DLD1 (cell line): ENCODE results near the gene PGAP3.
"Not testable (repeated sequence)": the region's sequence is repeated elsewhere in the genome, so short reads cannot be mapped to it uniquely, and the experiment has no call there.

Experiments used
- in situ Hi-C: cut with HindIII; loops from 2 replicates; pipeline ENCODE4 v1.10.0; 2017; ENCODE audit warnings: low sequenced_read_pairs

PGAP3 gene, protein sequence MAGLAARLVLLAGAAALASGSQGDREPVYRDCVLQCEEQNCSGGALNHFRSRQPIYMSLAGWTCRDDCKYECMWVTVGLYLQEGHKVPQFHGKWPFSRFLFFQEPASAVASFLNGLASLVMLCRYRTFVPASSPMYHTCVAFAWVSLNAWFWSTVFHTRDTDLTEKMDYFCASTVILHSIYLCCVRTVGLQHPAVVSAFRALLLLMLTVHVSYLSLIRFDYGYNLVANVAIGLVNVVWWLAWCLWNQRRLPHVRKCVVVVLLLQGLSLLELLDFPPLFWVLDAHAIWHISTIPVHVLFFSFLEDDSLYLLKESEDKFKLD

DNA sequence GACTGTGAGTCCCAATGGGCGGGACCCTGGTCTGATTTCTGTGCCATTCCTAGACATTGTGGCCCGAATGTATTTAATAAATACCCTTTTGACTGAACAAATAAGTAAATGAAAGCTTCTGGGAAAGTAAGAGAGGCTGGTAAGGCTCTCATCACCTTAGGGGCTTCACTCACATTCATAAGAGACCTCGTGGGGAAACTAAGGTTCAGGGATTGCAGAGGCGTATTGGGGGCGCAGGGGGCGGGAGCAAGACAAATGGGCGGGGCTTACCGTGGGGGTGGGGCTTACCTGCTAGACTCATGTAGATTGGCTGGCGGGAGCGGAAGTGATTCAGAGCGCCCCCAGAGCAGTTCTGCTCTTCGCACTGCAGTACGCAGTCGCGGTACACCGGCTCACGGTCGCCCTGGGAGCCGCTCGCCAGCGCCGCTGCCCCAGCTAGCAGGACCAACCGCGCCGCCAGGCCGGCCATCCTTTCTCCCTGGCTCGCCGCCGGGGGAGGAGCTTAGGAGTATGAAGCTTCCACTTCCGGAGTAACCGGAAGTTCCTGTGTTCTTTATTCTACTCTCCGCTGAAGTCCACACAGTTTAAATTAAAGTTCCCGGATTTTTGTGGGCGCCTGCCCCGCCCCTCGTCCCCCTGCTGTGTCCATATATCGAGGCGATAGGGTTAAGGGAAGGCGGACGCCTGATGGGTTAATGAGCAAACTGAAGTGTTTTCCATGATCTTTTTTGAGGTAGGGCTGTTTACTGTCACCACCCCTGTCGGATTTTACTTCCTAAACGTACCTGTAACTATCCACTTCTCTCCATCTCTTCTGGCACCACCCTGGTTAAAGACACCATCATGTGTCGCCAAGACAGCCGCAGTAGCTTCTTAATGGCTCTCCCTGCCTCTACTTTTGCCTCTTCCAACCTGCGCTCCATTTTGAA is at the start of gene PGAP3:
PGAP3 (minus strand) TSS at position 512 of the 929 bp plus-strand sequence; CDS start at position 469, 43 bp downstream.
- in situ Hi-C loops, result no loop called here

DNA sequence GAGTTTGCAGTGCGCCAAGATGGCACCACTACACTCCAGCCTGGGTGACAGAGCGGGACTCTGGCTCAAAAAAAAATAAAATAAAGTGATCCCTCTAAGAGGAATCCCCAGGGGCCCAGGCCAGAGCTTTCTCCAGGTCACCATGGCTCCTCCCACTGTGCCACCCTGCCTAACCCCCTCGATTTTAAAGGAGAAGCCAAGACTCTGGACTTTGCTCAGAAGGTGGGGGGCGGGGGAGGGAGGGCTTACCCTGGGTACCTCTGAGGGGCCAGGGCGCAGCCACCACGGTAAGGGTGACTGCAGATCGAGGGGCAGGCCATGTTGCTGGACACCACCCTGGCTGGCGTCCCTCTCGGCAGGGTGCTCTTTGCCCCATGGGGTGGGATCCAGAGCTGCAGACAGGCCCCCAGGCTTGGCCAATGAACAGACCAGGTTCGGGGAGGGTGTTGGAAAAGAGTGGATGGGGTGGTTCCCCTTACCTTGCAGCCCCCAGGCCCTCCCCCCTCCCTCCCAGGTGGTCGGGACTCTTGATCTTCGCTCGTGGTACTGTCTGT is 49.4 kb upstream of the PGAP3 start:
- in situ Hi-C loops, result no loop called here

DNA sequence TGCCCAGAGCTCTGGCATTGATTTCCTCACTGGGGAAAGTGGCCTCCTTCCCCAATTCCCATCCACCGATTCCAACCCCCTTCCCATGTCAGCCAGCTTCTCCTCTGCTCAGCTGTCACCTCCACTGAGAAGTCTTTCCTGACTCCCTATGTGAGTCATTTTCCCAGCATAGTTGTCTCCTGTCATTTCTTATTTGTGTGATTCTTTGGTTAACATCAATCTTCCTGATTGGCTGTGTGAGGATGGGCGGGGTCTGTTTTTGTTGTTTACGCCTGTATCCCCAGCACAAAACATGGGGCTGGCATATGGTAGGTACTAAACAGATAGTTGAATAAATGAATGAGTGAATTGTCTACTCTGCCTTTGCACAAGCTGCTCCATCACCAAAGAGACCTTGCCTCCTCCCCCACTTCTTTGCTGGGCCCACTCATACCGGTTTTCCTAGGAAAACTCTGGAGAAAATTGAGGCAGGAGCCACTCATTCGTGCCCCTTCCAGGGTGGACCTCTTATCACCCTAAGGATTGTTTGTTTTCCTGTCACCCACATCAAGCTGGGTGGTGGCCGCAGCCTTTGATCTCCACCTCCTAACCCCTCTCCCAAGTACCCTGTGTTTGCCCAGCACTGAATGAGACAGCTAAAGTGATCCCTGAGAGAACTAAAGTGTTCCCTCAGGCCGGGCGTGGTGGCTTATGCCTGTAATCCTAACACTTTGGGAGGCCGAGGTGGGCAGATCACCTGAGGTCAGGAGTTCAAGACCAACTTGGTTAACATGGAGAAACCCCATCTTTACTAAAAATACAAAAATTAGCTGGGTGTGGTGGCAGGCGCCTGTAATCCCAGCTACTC is 48.7 kb upstream of the PGAP3 start:
- in situ Hi-C loops, result no loop called here

DNA sequence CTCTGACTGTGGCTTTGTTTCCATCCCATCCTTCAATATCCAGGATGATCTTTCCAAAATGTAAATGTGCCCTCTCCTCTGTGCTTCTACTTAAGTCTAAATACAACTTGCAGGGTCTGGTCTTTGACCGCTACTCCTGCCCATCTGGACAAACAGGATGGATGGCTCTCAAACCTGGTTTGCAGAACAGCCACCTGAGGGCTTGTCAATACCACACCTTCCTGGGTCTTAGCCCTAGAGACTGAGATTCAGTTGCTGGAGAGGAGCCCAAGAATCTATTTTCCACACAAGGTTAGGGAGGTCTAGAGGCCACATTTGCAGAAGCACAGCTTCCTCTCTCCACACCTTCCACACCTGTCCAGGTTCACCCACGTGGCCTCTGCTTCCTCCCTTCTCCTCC is 48.0 kb upstream of the PGAP3 start:
- in situ Hi-C loops, result no loop called here

DNA sequence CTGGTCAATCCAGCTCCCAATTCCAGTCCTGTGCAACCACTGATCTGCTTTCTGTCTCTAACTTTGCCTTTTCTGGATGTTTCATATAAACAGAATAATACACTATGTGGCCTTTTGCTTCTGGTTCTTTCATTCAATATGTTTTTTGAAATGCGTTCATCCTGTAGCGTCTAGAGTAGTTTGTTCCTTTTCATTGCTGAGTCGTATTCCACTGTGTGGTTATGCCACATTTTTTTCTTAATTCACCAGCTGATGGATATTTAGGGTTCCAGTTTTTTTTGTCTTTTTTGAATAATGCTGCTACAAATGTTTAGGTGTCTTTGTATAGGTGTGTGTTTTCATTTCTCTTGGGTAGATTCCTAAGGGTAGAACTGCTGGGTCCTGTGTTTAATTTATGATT is 44.7 kb upstream of the PGAP3 start:
- in situ Hi-C loops, result no loop called here

DNA sequence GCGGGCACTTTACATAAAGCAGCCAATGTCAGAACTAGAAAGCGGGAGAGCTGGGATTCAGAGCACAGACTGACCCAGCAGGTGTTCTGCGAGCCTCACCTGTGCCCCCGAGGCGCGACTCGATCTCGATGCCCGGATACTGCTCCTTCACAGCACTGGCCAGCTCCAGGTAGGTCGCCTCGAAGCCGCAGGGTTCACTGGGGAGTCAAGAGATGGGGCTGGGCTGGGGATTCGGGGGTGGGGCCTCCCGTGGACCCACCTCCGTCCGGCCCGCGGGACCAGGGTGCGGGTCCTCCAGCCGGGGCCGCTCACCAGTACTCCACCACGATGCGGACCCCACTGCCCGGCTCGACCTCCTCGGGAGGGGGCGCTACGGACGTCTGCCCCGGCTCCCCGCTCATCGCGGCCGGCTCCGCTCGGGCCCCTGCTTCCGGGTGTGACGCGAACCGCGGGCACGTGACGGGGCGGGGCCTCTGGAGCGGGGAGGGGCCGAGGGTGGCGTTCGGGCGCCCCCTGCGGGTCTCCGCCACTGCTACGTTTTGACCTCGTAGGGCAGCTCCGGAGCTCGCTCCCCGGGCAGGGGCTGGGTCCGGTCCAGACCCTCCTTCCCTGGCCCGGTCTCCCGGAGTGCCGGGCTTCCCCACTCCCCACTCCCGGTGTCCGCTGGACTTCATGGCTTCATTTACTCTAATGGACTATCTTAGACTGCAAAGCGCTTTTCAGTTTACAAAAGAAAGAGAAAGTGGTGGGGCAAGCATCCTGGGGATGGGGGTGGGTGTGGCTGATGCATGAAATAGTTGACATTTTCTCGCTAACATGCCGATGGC is 42.5 kb upstream of the PGAP3 start, which contains the start of gene MIEN1:
MIEN1 (minus strand) TSS at position 438 of the 827 bp plus-strand sequence; CDS start at position 401, 37 bp downstream.
- in situ Hi-C loops, result no loop called here

DNA sequence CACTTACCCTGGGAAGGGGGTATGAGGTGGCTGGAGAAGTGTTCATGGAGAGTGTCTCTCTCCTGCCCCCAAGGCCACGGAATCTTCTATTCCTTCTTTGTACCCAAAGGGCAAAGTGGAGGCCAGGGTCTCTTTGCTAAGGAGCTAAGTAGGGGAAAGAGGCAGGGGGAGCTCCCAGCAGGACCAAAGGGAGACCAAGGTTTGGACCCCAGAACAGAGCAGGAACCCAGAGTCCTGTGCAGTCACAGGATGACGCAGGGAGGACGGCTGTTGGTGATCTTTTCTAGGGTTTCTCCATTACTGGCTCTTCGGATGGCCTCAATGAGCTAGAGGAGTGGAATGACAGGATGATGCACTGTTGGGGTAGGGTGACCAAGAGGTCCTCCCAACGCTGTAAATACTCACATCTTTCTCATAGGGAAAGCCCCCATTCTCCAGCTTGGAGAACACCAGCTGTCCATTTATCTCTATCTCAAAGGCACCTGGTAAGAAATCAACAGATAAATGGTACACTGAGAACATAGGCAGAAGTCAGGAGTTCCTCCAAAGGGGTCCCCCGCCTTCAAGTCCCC is 41.5 kb upstream of the PGAP3 start:
- in situ Hi-C loops, result no loop called here

DNA sequence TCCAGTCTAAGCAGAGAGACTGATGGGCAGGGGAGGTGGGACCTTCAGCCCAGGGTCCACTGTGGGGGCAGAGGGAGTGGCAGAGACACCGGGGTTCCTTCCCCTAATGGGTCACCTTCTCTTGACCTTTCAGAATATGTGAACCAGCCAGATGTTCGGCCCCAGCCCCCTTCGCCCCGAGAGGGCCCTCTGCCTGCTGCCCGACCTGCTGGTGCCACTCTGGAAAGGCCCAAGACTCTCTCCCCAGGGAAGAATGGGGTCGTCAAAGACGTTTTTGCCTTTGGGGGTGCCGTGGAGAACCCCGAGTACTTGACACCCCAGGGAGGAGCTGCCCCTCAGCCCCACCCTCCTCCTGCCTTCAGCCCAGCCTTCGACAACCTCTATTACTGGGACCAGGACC is 39.7 kb upstream of the PGAP3 start:
- in situ Hi-C loops, result no loop called here

DNA sequence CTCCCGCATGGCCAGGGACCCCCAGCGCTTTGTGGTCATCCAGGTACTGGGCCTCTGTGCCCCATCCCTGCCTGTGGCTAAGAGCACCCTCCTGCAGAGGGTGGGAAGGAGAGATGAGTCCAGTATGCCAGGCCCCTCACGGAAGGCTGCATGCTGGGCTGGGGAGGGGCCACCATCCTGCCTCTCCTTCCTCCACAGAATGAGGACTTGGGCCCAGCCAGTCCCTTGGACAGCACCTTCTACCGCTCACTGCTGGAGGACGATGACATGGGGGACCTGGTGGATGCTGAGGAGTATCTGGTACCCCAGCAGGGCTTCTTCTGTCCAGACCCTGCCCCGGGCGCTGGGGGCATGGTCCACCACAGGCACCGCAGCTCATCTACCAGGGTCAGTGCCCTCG is 38.8 kb upstream of the PGAP3 start:
- in situ Hi-C loops, result no loop called here

DNA sequence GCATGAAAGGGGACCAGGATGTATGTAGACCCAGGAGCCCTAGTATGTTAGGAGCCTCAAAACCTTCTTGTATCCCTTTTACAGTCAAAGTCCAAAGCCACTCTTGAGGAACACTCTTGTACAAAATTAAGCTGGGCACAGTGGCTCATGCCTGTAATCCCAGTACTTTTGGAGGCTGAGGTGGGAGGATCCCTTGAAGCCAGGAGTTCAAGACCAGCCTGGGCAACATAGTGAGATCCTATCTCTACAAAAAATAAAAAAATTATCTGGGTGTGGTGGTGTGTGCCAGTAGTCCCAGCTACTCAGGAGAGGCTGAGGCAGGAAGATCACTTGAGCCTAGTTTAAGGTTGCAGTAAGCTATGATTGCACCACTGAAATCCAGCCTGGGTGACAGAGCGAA is 38.1 kb upstream of the PGAP3 start:
- in situ Hi-C loops, result not testable (repeated sequence)

DNA sequence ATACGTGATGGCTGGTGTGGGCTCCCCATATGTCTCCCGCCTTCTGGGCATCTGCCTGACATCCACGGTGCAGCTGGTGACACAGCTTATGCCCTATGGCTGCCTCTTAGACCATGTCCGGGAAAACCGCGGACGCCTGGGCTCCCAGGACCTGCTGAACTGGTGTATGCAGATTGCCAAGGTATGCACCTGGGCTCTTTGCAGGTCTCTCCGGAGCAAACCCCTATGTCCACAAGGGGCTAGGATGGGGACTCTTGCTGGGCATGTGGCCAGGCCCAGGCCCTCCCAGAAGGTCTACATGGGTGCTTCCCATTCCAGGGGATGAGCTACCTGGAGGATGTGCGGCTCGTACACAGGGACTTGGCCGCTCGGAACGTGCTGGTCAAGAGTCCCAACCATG is 36.9 kb upstream of the PGAP3 start:
- in situ Hi-C loops, result no loop called here

DNA sequence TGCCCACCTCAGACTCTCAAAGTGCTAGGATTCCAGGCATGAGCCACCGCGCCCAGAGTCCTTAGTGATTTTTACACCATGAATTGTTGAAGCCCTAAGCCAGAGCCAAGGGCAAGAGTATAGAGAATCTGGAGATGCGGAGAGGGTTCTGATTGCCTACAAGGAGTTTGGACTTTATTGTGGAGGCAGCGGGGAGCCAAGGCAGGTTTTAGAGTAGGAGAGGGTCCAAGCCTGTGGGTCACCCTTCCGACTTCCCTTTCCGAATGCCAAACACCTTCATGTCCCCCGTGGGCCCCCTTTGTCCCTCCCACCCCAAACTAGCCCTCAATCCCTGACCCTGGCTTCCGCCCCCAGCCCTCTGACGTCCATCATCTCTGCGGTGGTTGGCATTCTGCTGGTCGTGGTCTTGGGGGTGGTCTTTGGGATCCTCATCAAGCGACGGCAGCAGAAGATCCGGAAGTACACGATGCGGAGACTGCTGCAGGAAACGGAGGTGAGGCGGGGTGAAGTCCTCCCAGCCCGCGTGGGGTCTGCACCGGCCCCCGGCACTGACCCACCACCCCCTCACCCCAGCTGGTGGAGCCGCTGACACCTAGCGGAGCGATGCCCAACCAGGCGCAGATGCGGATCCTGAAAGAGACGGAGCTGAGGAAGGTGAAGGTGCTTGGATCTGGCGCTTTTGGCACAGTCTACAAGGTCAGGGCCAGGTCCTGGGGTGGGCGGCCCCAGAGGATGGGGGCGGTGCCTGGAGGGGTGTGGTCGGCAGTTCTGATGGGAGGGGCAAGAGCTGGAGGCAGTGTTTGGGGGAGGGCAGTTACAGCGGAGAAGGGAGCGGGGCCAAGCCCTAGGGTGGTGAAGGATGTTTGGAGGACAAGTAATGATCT is 35.4 kb upstream of the PGAP3 start:
- in situ Hi-C loops, result no loop called here

DNA sequence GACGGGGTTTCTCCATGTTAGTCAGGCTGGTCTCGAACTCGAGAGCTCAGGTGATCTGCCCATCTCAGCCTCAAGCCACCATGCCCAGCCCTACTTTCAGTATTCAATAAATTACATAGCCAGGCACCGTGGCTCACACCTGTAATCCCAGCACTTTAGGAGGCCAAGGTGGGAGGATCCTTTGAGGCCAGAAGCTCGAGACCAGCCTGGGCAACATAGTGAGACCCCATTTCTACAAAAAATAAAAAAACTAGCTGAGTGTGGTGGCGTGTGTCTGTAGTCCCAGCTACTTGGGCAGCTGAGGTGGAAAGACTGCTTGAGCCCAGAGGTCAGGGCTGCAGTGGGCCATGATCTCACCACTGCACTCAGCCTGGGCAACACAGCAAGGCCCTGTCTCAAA is 34.2 kb upstream of the PGAP3 start:
- in situ Hi-C loops, result no loop called here

DNA sequence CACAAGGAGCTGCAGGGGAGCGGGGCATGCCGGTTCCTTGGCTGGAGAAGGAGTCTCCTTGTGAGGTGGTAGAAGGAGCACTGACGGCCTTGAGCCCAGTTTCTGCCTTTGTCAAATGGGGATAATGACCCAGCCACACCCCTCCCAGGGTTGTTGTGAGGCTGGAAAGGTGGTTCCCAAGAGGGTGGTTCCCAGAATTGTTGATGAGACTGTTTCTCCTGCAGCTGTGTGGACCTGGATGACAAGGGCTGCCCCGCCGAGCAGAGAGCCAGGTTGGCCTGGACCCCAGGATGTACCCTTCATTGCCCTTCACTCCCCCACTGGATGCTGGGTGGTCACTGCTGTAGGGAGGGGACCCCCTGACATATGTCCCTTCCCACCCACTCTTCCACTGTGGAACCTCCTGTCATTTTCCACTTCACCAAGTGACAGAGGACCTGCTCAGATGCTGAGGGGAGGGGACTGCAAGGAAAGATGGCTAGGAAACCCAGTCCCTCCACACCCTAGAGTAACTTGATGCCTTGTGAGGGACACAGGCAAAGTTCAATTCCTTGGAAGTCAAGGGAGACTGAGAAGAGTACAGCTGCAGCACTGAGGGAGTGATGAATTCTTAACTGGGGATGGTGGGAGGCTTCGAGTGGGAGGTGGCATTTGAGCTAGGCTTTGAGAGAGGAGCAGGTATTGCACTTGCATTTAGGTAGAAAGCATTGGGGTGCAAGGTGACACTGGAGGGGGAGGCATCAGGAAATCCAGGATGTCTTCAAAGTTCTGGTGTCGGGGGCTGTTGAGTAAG is 31.9 kb upstream of the PGAP3 start:
- in situ Hi-C loops, result no loop called here

DNA sequence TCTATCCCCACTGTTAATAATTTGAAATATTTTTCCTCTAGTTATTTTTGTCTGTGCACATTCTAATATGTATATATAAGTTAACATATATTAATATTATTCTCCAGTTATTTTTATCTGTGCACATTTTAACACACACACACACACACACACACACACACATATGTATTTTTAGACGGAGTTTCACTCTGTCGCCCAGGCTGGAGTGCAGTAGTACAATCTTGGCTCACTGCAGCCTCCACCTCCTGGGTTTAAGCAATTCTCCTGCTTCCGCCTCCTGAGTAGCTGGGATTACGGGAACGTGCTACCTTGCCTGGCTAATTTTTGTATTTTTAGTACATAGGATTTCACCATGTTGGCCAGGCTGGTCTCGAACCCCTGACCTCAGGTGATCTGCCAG is 29.8 kb upstream of the PGAP3 start:
- in situ Hi-C loops, result no loop called here

DNA sequence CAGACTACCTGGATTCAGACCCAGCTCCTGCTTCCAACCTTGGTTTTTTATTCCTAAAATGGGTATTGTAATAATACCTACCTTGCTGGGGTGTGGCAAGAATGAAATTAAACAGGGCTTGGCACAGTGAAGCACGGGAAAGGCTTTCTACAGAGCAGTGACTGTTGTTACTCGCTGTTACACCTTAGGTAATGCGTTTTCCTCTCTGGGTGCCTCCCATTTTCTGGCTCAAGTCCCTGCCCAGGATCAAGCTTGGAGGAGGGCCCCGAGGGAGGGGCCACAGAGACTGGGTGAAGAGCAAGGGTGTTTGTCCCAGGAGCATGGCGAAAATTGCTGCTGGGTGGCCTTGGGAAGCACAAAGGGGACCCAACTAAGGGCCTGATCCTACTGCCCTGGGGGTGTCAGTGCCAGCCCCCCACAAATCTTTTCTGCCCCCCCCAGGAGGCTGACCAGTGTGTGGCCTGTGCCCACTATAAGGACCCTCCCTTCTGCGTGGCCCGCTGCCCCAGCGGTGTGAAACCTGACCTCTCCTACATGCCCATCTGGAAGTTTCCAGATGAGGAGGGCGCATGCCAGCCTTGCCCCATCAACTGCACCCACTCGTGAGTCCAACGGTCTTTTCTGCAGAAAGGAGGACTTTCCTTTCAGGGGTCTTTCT is 29.2 kb upstream of the PGAP3 start:
- in situ Hi-C loops, result no loop called here

DNA sequence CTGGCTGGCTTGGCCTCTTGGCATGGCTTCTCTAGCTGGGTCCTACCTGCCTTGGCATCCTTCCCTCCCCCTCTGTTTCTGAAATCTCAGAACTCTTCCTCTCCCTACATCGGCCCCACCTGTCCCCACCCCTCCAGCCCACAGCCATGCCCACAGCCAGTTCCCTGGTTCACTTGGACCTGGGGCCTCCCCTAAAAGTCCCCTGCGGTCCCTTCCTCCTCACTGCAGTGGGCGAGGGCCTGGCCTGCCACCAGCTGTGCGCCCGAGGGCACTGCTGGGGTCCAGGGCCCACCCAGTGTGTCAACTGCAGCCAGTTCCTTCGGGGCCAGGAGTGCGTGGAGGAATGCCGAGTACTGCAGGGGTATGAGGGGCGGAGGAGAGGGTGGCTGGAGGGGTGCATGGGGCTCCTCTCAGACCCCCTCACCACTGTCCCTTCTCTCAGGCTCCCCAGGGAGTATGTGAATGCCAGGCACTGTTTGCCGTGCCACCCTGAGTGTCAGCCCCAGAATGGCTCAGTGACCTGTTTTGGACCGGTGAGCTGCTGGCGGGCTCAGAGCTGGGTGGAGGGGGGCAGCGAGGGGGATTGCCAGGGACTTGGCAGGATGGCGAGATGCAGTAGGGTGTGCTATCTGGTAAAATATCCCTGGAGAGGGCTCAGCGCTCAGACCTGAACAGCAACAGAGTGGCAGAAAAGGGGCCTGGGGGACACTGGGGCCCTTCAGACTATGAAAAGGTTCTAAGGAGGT is 28.4 kb upstream of the PGAP3 start:
- in situ Hi-C loops, result no loop called here
